Type B pancreatic cell (in vitro differentiated cells): ENCODE results near the gene TM2D3. TPM values are rescaled to one million over a fixed set of nuclear protein-coding genes. Genes with fewer than 3 reads are reported as not detected.

Source experiments
- DNase-seq: peaks from one replicate; pipeline ENCODE4 v3.0.0; 2021; ENCODE audit warnings: mixed read lengths; ENCODE audit not compliant: unreplicated experiment; ENCODE audit errors: extremely low spot score
- H3K27ac Mint-ChIP-seq: 2 replicates; pipeline ENCODE4 v1.8.0; 2021; ENCODE audit warnings: mild to moderate bottlenecking, mixed read lengths
- H3K27me3 Mint-ChIP-seq: 2 replicates; pipeline ENCODE4 v1.8.0; 2021; ENCODE audit warnings: mixed read lengths
- H3K36me3 Mint-ChIP-seq: 2 replicates; pipeline ENCODE4 v1.8.0; 2021; ENCODE audit warnings: mixed read lengths
- H3K4me1 Mint-ChIP-seq: one replicate; pipeline ENCODE4 v1.8.0; 2021; ENCODE audit warnings: mixed read lengths; ENCODE audit not compliant: unreplicated experiment
- H3K4me3 Mint-ChIP-seq: 2 replicates; pipeline ENCODE4 v1.8.0; 2021; ENCODE audit warnings: mild to moderate bottlenecking, mixed read lengths
- H3K9me3 Mint-ChIP-seq: 2 replicates; pipeline ENCODE4 v1.8.0; 2021; ENCODE audit warnings: mixed read lengths
- CTCF ChIP-seq: fragments of 200-600 bp; sonication (generic); conservative IDR thresholded peaks from 2 replicates; pipeline ENCODE4 v1.5.0; 2021; ENCODE audit warnings: antibody characterized with exemption, mild to moderate bottlenecking
- total RNA-seq: library from RNA; stranded (reverse); gene quantifications from 2 replicates; pipeline ENCODE4 v1.2.1, GENCODE V29; 2021; ENCODE audit warnings: low replicate concordance

The TM2D3 gene
- total RNA-seq, 1 donor from 2014 or later = 50.0 TPM

GRCh38 chr15:101641894-101642293, 10.3 kb downstream of the TM2D3 start:
- no peak for DNase-seq
- Mint-ChIP-seq H3K9me3 (no peaks in the 10 kb centered on the region), H3K27ac (no peak overlapping the region), H3K4me3 (no peak overlapping the region), H3K4me1 (peaks cover 13% of the 10 kb centered on the region), H3K36me3 (peaks cover 19% of the 10 kb centered on the region), H3K27me3 (no peaks in the 10 kb centered on the region)
- no peak for TF ChIP-seq CTCF

GRCh38 chr15:101641129-101641764, 10.9 kb downstream of the TM2D3 start:
- no peak overlapping the region for H3K4me3 Mint-ChIP-seq
- H3K27me3 Mint-ChIP-seq = no peaks in the 10 kb centered on the region
- H3K9me3 Mint-ChIP-seq = no peaks in the 10 kb centered on the region
- H3K36me3 Mint-ChIP-seq = peaks cover 19% of the 10 kb centered on the region
- peaks cover 13% of the 10 kb centered on the region for H3K4me1 Mint-ChIP-seq
- peak; percentile 77 for DNase-seq
- H3K27ac Mint-ChIP-seq = peak overlapping the region; percentile 82
- peak; percentile 96 for TF ChIP-seq CTCF

- Mint-ChIP-seq H3K4me1 (peaks cover 13% of the 10 kb centered on the region), H3K9me3 (no peaks in the 10 kb centered on the region), H3K27me3 (no peaks in the 10 kb centered on the region), H3K4me3 (no peak overlapping the region), H3K36me3 (peaks cover 19% of the 10 kb centered on the region), H3K27ac (no peak overlapping the region)
- no peak for TF ChIP-seq CTCF
- DNase-seq = no peak
Measured at GRCh38 chr15:101639667-101640066, 12.5 kb downstream of the TM2D3 start.

- no peak for TF ChIP-seq CTCF
- H3K27ac Mint-ChIP-seq = no peak overlapping the region
- no peaks in the 10 kb centered on the region for H3K27me3 Mint-ChIP-seq
- H3K4me1 Mint-ChIP-seq = peaks cover 13% of the 10 kb centered on the region
- peaks cover 16% of the 10 kb centered on the region for H3K36me3 Mint-ChIP-seq
- DNase-seq = no peak
- H3K9me3 Mint-ChIP-seq = no peaks in the 10 kb centered on the region
- H3K4me3 Mint-ChIP-seq = no peak overlapping the region
Measured at GRCh38 chr15:101637919-101638318, 14.3 kb downstream of the TM2D3 start.

- Mint-ChIP-seq H3K4me3 (no peak overlapping the region), H3K4me1 (peaks cover 12% of the 10 kb centered on the region), H3K9me3 (no peaks in the 10 kb centered on the region), H3K27me3 (no peaks in the 10 kb centered on the region), H3K27ac (no peak overlapping the region), H3K36me3 (peaks cover 15% of the 10 kb centered on the region)
- TF ChIP-seq CTCF = no peak
- no peak for DNase-seq
Measured at GRCh38 chr15:101637516-101637915, 14.7 kb downstream of the TM2D3 start.
